HG03045 (cell line): Measurements from ENCODE around the gene UBLCP1.
"Not testable (repeated sequence)": the region's sequence is repeated elsewhere in the genome, so short reads cannot be mapped to it uniquely, and the experiment has no call there.

Experiments
- ATAC-seq: cut with Tn5 transposase; IDR thresholded peaks from one replicate; pipeline ENCODE4 v1.9.1; 2021; ENCODE audit warnings: mild to moderate bottlenecking, moderate library complexity; ENCODE audit not compliant: unreplicated experiment

The UBLCP1 gene

GRCh38 chr5:159249158-159249557 lies 13.9 kb upstream of the UBLCP1 start:
- no peak for ATAC-seq

- no peak for ATAC-seq
Measured at GRCh38 chr5:159252195-159252594, 10.9 kb upstream of the UBLCP1 start.

DNA sequence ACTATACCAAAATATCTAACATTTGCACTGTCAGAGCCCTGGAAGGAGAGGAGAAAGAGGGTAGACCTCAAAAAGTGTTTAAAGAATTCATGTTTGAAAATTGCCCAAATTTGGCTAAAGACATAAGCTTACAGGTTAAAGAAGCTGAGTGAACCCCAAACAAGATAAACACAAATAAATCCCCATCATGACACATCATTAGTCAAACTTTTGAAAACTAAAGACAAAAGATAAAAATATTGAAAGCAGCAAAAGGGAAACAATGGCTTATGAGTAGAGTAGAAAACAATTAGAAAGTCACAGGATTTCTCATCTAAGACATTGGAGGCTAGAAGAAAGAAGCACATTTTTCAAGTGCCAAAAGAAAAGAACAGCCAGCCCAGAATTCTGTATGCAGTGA lies 6.1 kb upstream of the UBLCP1 start:
- ATAC-seq: no peak

DNA sequence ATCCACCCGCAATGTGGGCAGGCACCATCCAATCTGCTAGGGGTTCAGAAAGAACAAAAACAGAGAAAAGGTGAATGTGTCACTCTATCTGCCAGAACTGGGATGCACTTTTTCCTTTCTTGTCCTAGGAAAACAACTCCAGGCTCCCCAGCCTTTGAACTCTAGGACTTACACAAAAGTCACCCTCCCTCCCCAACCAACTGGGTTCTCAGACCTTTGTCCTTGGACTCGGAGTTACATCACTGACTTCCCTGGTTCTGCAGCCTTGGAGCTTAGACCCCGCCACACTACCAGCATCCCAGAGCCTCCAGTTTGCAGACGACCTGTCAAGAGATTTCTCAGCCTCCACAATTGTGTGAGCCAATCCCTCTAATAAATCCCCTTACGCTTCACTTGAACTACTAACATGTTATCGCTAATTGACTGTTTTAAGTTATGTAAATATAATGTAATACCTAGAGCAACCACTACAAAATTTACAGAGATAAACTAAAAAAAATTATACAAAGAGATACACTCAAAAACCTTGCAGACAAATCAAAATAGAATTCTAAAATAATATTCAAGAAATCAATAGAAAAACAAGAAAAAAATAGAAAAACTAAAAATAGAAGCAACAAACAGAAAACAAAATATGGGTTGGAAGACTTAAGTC lies 5.3 kb upstream of the UBLCP1 start:
- no peak for ATAC-seq

- ATAC-seq: no peak
Measured at GRCh38 chr5:159258361-159258760, 4.7 kb upstream of the UBLCP1 start.

- not testable (repeated sequence) for ATAC-seq
Measured at GRCh38 chr5:159260212-159260611, 2.9 kb upstream of the UBLCP1 start.

DNA sequence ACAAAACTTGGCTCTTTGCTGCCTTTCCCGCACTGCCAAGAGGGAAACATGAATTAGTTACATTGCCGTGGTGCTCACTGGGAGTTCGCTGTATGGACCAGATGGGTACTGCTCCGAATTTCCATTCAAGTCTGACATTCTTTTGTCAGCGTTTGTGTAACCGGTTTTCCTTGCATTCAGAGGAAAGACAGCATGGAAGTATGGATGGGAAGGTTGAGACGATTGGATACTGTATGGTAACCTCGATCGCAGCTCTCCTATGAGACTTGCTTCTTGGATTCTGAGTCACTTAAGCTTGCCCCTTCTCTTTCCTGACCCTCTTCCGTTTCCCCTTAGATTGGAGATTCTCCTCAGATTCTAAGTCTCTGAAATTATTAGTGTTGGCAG lies 625 bp upstream of the UBLCP1 start:
- peak; percentile 11 for ATAC-seq

DNA sequence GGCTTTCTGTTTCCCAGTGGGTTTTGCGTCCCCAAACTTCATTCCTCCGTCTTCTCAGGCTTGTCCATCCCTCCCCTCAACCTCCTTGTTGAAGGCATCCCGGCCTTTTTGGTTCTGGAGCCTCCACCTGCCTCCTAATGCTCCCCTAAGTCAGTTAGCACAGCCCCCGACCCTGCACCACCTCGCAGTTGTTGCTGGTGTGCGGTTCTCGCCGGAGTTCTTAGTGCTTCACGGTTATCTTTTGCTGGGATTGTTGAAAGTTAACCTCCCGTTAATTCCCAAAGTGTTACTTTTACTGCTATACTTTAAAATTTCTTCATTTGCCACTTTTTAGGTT lies 447 bp downstream of the UBLCP1 start:
- peak; percentile 19 for ATAC-seq

DNA sequence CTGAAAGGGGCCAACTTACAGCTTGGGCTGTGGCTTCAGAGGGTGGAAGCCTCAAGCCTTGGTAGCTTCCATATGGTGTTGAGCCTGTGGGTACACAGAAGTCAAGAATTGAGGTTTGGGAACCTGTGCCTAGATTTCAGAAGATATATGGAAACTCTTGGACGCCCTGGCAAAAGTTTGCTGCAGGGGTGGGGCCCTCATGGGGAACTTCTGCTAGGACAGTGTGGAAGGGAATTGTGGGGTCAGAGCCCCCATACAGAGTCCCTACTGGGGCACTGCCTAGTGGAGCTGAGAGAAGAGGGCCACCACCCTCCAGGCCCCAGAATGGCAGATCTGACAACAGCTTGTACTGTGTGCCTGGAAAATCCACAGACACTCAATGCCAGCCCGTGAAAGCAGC lies 3.7 kb downstream of the UBLCP1 start:
- not testable (repeated sequence) for ATAC-seq

DNA sequence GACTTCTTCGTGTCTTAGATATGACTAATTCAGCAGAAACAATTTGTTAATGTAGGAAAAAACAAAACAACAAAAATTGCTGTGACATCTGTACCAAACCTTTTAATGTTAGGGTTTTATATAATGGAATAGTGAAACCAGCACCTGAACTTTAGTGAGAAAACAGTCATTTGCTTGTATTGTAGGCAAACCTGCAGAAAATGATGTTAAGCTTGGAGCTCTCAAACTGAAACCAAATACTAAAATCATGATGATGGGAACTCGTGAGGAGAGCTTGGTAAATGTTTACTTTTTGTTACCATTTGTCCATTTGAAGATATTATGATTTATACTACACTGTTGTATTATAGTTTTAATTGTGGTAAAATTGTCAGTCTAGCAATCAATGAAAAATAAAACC lies 6.6 kb downstream of the UBLCP1 start:
- ATAC-seq: no peak

DNA sequence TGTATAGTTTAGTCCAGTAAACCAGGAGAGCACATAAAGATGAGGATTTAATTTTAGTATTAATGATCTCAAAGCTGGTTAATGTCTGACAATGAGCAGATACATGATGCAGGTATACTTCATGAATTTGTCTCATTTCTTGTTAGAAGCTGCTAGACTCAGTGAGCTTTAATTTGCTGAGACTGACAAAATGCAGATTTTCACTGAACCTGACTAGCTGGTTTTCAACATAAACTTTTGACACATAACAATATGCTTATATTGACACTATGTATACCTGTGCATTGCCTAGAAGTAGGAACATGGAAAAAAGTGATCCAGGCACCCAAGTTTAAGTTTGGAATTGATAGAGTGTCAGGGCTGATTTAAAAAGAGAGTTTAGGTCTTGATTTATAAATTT lies 10.8 kb downstream of the UBLCP1 start:
- no peak for ATAC-seq

GRCh38 chr5:159274676-159275075 lies 11.6 kb downstream of the UBLCP1 start:
- ATAC-seq: no peak

DNA sequence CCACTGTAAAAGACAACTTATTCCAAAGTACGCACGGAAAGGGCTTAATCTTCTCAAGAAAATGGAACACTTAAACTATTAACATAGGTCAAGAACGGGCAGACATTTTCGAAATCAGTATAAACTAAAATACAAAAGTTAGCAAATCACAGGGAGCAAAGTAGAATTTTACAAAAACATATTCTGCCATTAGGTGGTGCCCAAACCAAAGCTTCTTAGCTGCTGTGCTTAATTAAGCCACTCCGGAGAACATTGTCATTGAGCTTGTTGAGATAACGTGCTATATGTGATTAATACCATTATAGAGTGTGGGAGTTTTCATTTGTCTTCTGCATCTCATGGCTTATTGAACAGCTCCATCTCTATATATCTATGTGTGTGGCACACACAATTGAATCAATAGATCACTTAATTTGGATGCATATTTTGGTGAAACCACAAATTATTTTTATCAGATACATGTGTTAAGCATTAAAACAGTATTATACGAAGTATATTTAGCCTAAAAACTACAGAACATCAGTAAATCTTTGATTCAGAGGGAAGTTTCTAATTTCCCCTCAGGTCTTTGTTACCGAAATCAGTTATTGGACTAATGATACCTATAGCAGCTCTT lies 23.4 kb downstream of the UBLCP1 start:
- no peak for ATAC-seq

GRCh38 chr5:159290741-159291140 lies 27.7 kb downstream of the UBLCP1 start:
- no peak for ATAC-seq

DNA sequence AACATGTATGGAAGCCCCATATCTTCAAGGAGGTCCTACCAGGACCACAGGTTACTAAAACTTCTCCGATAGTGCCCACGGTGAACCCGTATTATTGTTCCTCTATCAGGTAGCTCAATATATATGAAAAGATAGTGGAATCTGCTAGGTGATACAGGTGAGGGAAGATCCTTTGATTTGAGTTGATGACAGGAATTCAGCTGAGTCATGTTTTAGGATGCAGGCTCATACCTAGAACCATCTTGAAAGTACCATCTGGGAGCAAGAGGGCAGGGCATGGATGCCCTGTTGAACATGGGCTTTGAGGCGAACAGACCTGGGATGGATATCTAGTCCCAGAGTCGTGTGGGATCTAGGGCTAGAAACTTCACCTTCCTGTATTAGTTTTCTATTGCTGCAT lies 31.8 kb downstream of the UBLCP1 start:
- no peak for ATAC-seq

DNA sequence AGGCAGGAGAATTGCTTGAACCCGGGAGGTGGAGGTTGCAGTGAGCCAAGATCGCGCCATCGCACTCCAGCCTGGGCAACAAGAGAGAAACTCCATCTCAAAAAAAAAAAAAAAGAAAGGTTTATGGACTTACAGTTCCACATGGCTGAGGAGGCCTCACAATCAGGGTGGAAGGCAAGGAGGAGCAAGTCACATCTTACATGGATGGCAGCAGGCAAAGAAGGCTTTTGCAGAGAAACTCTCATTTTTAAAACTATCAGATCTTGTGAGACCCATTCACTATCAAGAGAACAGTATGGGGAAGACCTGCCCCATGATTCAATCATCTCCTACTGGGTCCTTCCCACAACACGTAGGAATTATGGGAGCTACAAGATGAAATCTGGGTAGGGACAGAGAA lies 34.2 kb downstream of the UBLCP1 start:
- not testable (repeated sequence) for ATAC-seq

GRCh38 chr5:159301466-159301865 lies 38.4 kb downstream of the UBLCP1 start:
- no peak for ATAC-seq

DNA sequence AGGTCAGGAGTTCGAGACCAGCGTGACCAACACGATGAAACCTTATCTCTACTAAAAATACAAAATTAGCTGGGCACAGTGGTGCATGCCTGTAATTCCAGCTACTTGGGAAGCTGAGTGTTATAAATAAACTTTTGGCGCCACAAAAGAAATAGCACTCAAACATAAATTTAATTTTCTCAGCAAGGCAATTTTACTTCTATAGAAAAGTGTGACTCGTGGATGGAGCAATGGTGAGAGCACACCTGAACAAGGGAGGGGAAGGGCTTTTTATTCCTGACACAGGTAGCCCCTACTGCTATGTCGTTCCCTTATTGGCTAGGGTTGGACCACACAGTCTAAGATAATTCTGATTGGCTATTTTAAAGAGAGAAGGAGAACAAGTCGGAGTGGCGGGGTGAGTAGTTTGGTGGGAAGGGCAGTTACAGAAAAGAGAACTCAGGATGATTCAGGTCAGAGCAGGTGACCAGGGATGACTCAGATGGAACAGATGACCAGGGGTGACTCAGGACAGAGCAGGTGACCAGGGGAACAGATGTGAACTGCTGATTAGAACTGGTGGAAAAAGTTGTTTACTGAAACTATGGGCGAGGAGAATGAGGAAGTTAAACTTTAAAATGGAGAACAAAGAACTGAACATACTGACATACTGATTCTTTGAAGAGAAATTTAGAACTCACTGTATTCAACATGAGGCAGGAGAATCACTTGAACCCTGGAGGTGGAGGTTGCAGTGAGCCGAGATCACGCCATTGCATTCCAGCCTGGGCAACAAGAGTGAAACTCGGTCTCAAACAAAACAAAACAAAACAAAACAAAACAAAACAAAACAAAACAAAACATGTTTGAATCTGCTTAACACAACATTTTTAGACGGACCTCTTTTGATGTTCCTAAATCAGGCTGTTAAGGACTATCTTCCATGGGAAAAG lies 39.1 kb downstream of the UBLCP1 start:
- not testable (repeated sequence) for ATAC-seq

DNA sequence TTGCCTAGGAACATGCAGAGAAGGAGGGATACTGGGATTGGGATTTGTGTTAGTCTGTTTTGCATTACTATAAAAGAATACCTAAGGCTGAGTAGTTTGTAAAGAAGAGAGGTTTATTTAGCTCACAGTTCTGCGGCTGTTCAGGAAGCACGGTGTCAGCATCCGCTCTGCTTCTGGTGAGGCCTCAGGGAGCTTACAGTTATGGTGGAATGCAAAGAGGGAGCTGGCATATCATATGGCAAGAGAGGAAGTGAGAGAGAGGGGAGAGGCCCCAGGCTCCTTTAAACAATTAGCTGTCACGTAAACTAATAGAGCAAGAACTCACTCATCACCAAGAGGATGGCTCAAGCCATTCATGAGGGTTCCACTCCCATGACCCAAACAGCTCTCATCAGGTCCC lies 40.2 kb downstream of the UBLCP1 start:
- no peak for ATAC-seq

DNA sequence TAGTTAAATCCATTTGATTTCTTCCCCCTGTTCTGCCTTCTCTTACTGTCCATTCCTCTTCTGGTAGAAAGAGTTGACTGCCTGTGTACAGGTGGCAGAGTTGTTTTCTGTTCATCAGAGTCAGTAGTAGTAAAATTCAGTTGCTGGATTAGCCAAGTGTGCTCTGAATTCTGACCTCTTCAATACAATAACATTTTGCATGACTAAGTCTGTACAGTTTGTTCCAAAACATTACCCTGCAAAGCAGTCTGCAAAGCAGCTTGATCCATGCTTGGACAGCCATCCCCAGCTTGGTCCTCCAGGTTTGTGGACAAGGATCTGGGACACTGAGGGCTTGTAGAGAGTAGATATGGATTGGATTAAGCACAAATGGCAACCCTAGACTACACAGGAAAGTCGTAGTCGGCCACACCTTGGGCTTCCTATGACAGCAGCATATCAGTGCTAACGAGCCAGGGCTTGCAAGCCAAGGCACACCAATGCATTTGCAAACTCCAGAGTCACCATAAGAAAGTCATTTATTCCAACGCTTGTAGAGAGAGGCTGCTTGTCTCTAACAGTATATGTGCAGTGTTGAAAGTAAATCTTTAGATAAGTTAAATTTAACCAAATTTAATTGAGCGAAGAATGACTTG lies 42.0 kb downstream of the UBLCP1 start:
- ATAC-seq: no peak

DNA sequence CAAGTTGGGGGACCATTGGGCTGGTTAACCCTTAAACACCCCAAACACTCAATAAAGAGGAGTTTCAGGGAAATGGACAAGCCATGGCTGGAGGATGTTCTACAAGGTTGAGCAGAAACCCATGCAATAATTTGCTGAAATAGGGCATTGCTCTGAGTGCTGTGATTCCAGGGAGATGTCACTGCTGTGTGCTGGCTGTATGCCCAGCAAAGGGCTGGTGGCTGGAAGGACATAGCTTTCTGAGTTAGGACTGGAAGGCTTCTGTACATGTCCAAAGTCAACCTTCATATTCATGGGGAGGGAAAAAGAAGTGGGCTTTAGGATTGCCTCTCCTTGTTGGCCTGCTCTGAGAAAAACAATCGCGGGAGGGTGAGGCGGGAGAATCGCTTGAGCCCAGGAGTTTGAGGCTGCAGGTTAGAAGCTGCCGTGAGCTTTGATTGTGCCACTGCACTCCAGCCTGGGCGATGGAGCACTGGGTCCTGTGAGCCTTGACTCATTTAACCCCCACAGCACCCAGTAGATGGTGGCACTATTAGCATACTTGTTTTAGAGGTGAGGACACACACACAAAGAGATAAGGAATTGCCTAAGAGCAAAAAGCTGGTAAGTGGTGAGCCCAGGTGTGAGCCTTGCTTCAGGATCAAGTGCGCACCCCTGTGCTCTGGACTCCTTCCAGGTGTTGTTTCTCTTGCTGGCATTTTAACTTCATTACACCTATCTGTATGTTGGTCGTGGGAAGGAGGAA lies 46.8 kb downstream of the UBLCP1 start:
- no peak for ATAC-seq
